ENCODE results near the gene MSN. TPM values are rescaled to one million over a fixed set of nuclear protein-coding genes. Genes with fewer than 3 reads are reported as not detected.

MSN gene
- total RNA-seq, 1 donor from 2014 or later = 533 TPM

Other genes starting within 250 kb of the MSN start
- 29.2 and 33.0 TPM in 2 replicates for gene LAS1L, start 132.9 kb upstream of the MSN start, total RNA-seq